Right cardiac atrium (tissue), 5 donors: Measurements from ENCODE around the gene ETV6. TPM values are rescaled to one million over a fixed set of nuclear protein-coding genes. Genes with fewer than 3 reads are reported as not detected.

ENCODE experiments used
- ATAC-seq, 2 donors: fragments of 200-7000 bp; cut with Tn5 transposase; one replicate each; pipeline versions ENCODE4 v1.8.0 to v1.9.1; 2020; ENCODE audit warnings: moderate library complexity in 2 of 2, mild to moderate bottlenecking in 1 of 2
- DNase-seq, 3 donors: peaks; one replicate each; pipeline ENCODE4 v3.0.0-alpha.2; 2020
- H3K27ac ChIP-seq: one replicate; pipeline ENCODE4 v1.5.1; 2013; ENCODE audit warnings: mild to moderate bottlenecking, low read length, control low read depth, moderate library complexity
- H3K27me3 ChIP-seq: one replicate; pipeline ENCODE4 v1.6.1; 2013; ENCODE audit not compliant: control insufficient read depth, insufficient read depth
- H3K4me1 ChIP-seq: one replicate; pipeline ENCODE4 v1.6.1; 2013; ENCODE audit warnings: low read length; ENCODE audit not compliant: control insufficient read depth, insufficient read depth
- H3K4me3 ChIP-seq: one replicate; pipeline ENCODE4 v1.5.1; 2013; ENCODE audit warnings: low read length, control low read depth
- H3K9me3 ChIP-seq: one replicate; pipeline ENCODE4 v1.6.1; 2013; ENCODE audit warnings: low read length; ENCODE audit not compliant: control insufficient read depth
- WGBS: extraction: QIAGEN DNeasy Blood & Tissue Kit; methylation state at CpG from one replicate; pipeline ENCODE4 v1.1.7; 2013; 5-methylcytosine and 5-hydroxymethylcytosine counted together
- intact Hi-C, 4 donors: fragments of 100-400 bp; cut with DNase I; formaldehyde crosslinking; loops; one replicate each; pipeline versions ENCODE4 v1.11.0 to v1.14.0; 2022 to 2023
- polyA plus RNA-seq: library from polyadenylated mRNA; stranded (reverse); fragments of 200-250 nt; gene quantifications from one replicate; pipeline ENCODE4 v1.2.3, GENCODE V29; 2013
- total RNA-seq, 4 donors: library from RNA; stranded (reverse); fragmentation: NEBNext Ultra II Directional; extraction: Animal tissue kit (Norgen Biotek cat#: 25700); gene quantifications; one replicate each; pipeline ENCODE4 v1.2.1, GENCODE V29; 2021
- donor health status: healthy with polysubstance abuse.
- donor health status: DM: no; HTN: yes; CAD: no.
- donor health status: DM: no; HTN: no; CAD: no.
- donor health status: DM: no; HTN: yes; CAD: no; lungs with severe emphysema.
- donor health status: DM: yes; HTN: yes; CAD: no.

Gene ETV6
- total and polyA plus RNA-seq, 5 donors, result 2.9 to 31.4 (median 11.7) TPM

DNA sequence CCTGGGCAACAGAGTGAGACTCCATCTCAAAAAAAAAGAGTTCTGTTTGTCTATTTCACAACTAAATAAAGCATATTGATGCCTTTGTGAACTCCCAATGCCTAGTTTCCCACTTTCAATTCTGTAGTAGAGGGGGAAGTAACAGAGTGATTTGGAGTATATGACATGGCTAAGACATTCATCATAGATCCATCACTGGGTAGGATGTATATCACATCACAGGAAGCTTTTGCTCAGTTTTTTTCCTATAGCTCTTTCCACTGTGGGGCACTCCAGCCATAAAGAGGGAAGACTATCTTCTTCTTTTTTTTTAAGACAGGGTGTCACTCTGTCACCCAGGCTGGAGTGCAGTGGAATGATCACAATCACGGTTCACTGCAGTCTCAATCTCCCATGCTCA, 267.3 kb downstream of the ETV6 start:
- WGBS, result 52% methylated on average over 1 of the region's 1 CpG
- no peak for DNase-seq
- intact Hi-C loops, result no loop called here
- Histone ChIP-seq H3K4me3 (no peak overlapping the region), H3K4me1 (no peaks in the 10 kb centered on the region), H3K9me3 (no peaks in the 10 kb centered on the region), H3K27ac (no peak overlapping the region), H3K27me3 (no peaks in the 10 kb centered on the region)
- ATAC-seq, result no peak

- no peaks in the 10 kb centered on the region for H3K9me3 ChIP-seq
- H3K27ac ChIP-seq, result no peak overlapping the region
- no peak for ATAC-seq
- intact Hi-C loops, result no loop called here
- no peak for DNase-seq
- H3K27me3 ChIP-seq, result no peaks in the 10 kb centered on the region
- H3K4me1 ChIP-seq, result no peaks in the 10 kb centered on the region
- 72% methylated on average over 4 of the region's 4 CpGs for WGBS
- H3K4me3 ChIP-seq, result no peak overlapping the region
Observed at GRCh38 chr12:11917501-11917900, 268.0 kb downstream of the ETV6 start.

DNA sequence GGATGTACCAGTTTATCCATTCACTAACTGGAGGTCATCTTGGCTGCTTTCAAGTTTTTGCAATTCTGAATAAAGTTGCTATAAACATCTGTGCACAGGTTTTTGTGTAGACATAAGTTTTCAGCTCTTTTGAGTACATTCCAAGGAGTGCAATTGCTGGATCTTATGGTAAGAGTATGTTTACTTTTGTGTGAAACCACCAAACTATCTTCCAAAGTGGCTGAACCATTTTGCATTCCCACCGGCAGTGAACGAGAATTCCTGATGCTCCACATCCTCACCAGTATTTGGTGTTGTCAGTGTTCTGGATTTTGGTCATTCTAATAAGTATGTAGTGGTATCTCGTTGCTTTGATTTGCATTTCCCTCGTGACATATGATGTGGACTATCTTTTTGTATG, 270.8 kb downstream of the ETV6 start:
- no peak overlapping the region for H3K27ac ChIP-seq
- no peaks in the 10 kb centered on the region for H3K4me1 ChIP-seq
- H3K27me3 ChIP-seq, result no peaks in the 10 kb centered on the region
- intact Hi-C loops, result no loop called here
- no peaks in the 10 kb centered on the region for H3K9me3 ChIP-seq
- DNase-seq (no peak), ATAC-seq (no peak)
- no peak overlapping the region for H3K4me3 ChIP-seq
- WGBS, result 83% methylated on average over 4 of the region's 4 CpGs

GRCh38 chr12:11922361-11922760, 272.9 kb downstream of the ETV6 start:
- intact Hi-C loops, result no loop called here
- Histone ChIP-seq H3K27ac (no peak overlapping the region), H3K9me3 (no peaks in the 10 kb centered on the region), H3K4me1 (no peaks in the 10 kb centered on the region), H3K4me3 (no peak overlapping the region), H3K27me3 (no peaks in the 10 kb centered on the region)
- ATAC-seq (no peak), DNase-seq (no peak)
- 41% methylated on average over 1 of the region's 1 CpG for WGBS

DNA sequence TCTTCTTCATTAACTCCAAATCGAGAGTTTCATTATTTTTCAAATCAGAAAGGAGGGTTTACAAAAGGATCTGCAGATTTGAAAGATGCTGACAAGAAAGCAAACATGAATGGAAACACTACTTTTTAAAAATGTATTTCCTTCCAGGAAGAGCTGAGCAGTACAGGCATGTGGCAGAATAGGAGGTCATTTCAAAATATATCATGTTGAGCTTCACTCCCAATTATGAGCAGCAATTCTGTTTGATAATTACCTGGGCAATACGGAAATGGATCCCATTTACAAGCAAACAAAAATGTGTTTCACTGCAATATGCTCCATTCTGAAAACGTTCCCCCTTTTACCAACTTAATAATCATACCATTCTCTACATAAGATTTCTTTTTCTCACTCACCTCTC, 273.6 kb downstream of the ETV6 start:
- intact Hi-C loops, result no loop called here
- Histone ChIP-seq H3K4me1 (no peaks in the 10 kb centered on the region), H3K27me3 (no peaks in the 10 kb centered on the region), H3K4me3 (no peak overlapping the region), H3K9me3 (no peaks in the 10 kb centered on the region), H3K27ac (no peak overlapping the region)
- no peak for DNase-seq
- WGBS, result 83% methylated on average over 3 of the region's 3 CpGs
- ATAC-seq, result no peak

DNA sequence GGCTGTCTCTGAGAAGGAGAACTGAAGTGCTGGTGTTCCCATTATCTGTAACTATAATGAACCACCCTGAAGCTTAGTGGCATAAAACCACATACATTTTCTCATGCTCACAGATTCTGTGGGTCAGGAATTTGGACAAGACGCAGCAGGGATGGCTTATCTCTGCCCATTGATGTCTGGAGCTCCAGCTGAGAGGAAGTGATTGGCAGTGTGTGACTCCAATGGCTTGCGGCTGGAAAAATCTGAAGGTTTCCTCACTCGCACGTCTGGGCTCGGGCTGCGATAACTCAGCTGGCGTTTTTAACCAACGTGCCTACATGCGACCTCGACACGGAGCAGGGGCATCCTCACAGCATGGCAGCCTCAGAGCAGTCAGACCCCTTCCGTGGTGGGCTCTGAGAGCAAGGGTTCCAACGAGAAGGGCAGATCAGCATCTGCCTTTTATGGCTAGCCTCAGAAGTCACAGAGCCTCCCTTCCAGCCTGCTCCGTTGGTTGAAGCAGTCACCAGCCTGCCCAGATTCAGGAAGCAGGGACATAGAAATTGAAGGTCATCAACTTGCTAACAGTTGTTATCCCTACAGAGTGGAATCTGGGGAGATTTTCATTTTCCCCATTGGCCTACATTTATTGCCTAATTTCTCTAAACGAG, 277.9 kb downstream of the ETV6 start:
- Histone ChIP-seq H3K9me3 (no peaks in the 10 kb centered on the region), H3K4me1 (no peaks in the 10 kb centered on the region), H3K27ac (no peak overlapping the region), H3K27me3 (no peaks in the 10 kb centered on the region), H3K4me3 (no peak overlapping the region)
- peak in 1 of 3 donors; percentile 49 for DNase-seq
- intact Hi-C loops, result no loop called here
- WGBS, result 28% methylated on average over 15 of the region's 15 CpGs
- ATAC-seq, result peak in 1 of 2 donors; percentile 50

- intact Hi-C loops, result no loop called here
- DNase-seq, result no peak
- no peaks in the 10 kb centered on the region for H3K9me3 ChIP-seq
- H3K27ac ChIP-seq, result no peak overlapping the region
- no peaks in the 10 kb centered on the region for H3K27me3 ChIP-seq
- whole genome bisulfite sequencing, result 96% methylated on average over 3 of the region's 3 CpGs
- no peaks in the 10 kb centered on the region for H3K4me1 ChIP-seq
- no peak overlapping the region for H3K4me3 ChIP-seq
- ATAC-seq, result no peak
Observed at GRCh38 chr12:11929714-11930113, 280.2 kb downstream of the ETV6 start.

DNA sequence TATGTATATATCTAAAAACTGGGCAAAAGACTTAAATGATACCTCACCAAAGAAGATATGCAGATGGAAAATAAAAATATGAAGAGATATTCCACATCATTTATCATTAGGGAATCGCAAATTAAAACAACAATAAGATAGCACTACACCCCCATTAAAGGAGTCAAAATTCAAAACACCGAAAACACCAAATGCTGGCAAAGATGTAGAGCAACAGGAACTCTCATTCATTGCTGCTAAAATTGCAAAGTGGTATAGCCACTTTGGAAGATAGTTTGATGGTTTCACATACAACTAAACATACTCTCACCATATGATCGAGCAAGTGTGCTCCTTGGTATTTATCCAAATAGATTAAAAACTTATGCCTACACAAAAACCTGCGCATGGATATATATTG, 289.7 kb downstream of the ETV6 start:
- intact Hi-C loops, result no loop called here
- no peak for ATAC-seq
- Histone ChIP-seq H3K27ac (no peak overlapping the region), H3K4me3 (no peak overlapping the region), H3K9me3 (no peaks in the 10 kb centered on the region), H3K4me1 (no peaks in the 10 kb centered on the region), H3K27me3 (no peaks in the 10 kb centered on the region)
- 98% methylated on average over 4 of the region's 4 CpGs for WGBS
- no peak for DNase-seq

DNA sequence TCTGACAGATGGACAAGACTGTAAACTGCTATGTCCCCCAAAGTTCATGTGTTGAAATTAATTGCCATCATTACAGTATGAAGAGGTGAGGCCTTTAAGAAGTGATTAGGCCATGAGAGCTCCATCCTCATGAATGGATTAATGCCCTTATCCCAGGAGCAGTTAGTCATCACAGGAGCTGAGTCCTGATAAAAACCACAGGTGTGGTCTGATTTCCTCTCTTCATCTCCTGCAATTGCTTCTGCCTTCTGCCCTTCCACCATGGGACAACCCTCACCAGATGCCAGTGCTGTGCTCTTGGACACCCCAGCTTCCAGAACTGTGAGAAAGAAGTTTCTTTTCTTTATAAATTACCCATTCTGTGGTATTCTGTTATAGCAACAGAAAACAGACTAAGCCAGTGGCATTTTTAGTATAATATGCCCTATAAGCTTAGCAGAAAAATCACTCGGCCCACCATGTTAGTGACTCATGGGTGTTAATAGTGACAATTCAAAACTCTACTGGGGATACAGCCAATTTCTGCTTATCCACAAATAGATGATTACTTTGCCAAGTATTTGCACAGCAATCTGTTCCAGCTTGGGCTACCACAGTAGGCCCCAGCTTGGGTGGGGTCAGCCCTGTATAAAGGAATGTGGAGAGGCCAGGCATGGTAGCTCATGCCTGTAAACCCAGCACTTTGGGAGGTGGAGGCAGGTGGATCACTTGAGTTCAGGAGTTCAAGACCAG, 292.3 kb downstream of the ETV6 start:
- Histone ChIP-seq H3K9me3 (no peaks in the 10 kb centered on the region), H3K27me3 (no peaks in the 10 kb centered on the region), H3K4me3 (no peak overlapping the region), H3K27ac (no peak overlapping the region), H3K4me1 (no peaks in the 10 kb centered on the region)
- ATAC-seq (peak; percentile 26 to 43), DNase-seq (no peak)
- intact Hi-C loops, result no loop called here
- 40% methylated on average over 1 of the region's 1 CpG for WGBS

DNA sequence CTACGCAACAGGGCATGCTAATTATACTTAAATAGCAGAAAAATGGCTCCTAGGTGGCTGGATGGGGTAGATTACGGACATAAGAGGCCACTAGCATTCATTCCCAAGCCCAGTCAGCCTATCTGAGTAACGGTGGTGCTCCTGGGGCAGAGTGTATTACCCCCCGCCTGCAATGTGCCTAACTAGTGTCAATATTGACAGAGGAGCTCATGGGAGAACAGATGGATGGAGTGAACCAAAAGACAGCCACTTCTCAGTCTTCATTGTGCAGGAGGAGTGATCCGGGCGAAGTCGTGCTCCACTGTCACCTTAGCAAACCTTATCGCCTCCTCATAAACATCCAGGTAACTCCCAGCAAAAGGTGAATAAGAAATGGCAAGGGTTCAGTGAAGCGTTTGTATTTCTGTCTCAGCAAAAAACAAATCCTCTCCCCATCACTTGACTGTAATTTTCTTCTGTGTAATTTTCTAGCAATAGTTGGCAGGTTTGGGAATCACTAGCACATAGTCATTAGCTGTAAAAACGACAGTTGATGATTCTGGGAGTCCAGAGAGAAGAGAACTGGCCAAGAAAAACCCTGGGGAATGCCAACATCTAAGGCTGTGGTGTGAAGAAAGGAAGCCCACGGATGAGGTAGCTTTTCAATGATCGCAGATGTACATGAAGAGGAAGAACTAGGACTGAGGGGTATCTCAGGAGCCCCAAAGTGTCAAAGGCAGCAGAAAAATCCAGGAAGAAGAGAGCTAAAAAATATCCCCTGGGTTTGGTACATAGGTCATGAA, 294.6 kb downstream of the ETV6 start:
- intact Hi-C loops, result no loop called here
- H3K4me3 ChIP-seq, result no peak overlapping the region
- DNase-seq, result no peak
- WGBS, result 77% methylated on average over 12 of the region's 12 CpGs
- H3K27ac ChIP-seq, result no peak overlapping the region
- ATAC-seq, result no peak
- H3K9me3 ChIP-seq, result no peaks in the 10 kb centered on the region
- no peaks in the 10 kb centered on the region for H3K4me1 ChIP-seq
- H3K27me3 ChIP-seq, result no peaks in the 10 kb centered on the region
